ENCODE measurements around the gene EXOC3L1. TPM values are rescaled to one million over a fixed set of nuclear protein-coding genes. Genes with fewer than 3 reads are reported as not detected.

EXOC3L1 gene
- total and polyA plus RNA-seq, 2 of the 13 experiments (the other 11 are each of a cell fraction or from before 2014, with no cell fraction given): 0.12 TPM; not detected in 1

GRCh38 chr16:67184995-67185650, 4.8 kb downstream of the EXOC3L1 start (continued):
- TF ChIP-seq ZNF318 (CRISPR knock-in tag; IDR thresholded peaks at IDR 0.05): no peak
- no peak for TF ChIP-seq FOXP1 (IDR thresholded peaks at IDR 0.05)
- no peak for TF ChIP-seq FOXP1 (CRISPR knock-in tag; IDR thresholded peaks at IDR 0.05)
- TF ChIP-seq FOSL2 (CRISPR knock-in tag; IDR thresholded peaks at IDR 0.05): peak; percentile 77
- TF ChIP-seq HNF1B (CRISPR knock-in tag; IDR thresholded peaks at IDR 0.05): peak; percentile 77
- no peak for TF ChIP-seq FOXM1 (CRISPR knock-in tag; IDR thresholded peaks at IDR 0.05)
- peak; percentile 82 for TF ChIP-seq ZBTB14 (CRISPR knock-in tag; IDR thresholded peaks at IDR 0.05)
- peak; percentile 81 for TF ChIP-seq DRAP1 (CRISPR knock-in tag; IDR thresholded peaks at IDR 0.05)
- TF ChIP-seq ZNF660 (CRISPR knock-in tag; IDR thresholded peaks at IDR 0.05; ENCODE audit: borderline replicate concordance, low read depth): no peak
- no peak for TF ChIP-seq ZNF577 (CRISPR knock-in tag; IDR thresholded peaks at IDR 0.05; ENCODE audit: borderline replicate concordance, low read depth)
- 0 out of 2 replicates have a peak, but pooled peaks have one; percentile 82 for TF ChIP-seq CC2D1A (CRISPR knock-in tag; IDR thresholded peaks at IDR 0.05)
- no peak for TF ChIP-seq ZNF383 (CRISPR knock-in tag; IDR thresholded peaks at IDR 0.05; ENCODE audit: borderline replicate concordance)
- TF ChIP-seq NRL (CRISPR knock-in tag; IDR thresholded peaks at IDR 0.05; ENCODE audit: borderline replicate concordance): peak; percentile 93
- TF ChIP-seq CENPX (CRISPR knock-in tag; IDR thresholded peaks at IDR 0.05): no peak
- peak; percentile 99 for TF ChIP-seq ZBTB7B (CRISPR knock-in tag; IDR thresholded peaks at IDR 0.05)
- no peak; the same call in 1 of the 2 replicates for TF ChIP-seq BATF2 (CRISPR knock-in tag; IDR thresholded peaks at IDR 0.05)
- TF ChIP-seq ZNF562 (CRISPR knock-in tag; IDR thresholded peaks at IDR 0.05; ENCODE audit: borderline replicate concordance): no peak
- TF ChIP-seq ATF1 (CRISPR knock-in tag; IDR thresholded peaks at IDR 0.05): no peak

Measured in HepG2 (cell line).